HepG2 (cell line): Measurements from ENCODE around the gene S1PR3. TPM values are rescaled to one million over a fixed set of nuclear protein-coding genes. Genes with fewer than 3 reads are reported as not detected.

ENCODE experiments used
- ATAC-seq: fragments of 200-7000 bp; cut with Tn5 transposase; 3 replicates; pipeline ENCODE4 v1.9.1; 2020; ENCODE audit warnings: mild to moderate bottlenecking, moderate library complexity
- BruUV-seq: library from RNA; stranded (reverse); fragments of 400-500 nt; replicated peaks from 2 replicates; lab custom pipeline; 2021; lab: Mats Ljungman, UMichigan
- CTCF ChIA-PET: fragments of 300-600 bp; formaldehyde crosslinking; extraction: SDS; loops from one replicate; lab custom pipeline; 2021; ENCODE audit warnings: low total read pairs, inconsistent platforms, low intra/inter-chr PET ratio; lab: Yijun Ruan, JAX
- POLR2A ChIA-PET: fragments of 350-600 bp; sonication (Branson Sonifier 250); formaldehyde crosslinking; loops from one replicate; lab custom pipeline; 2020; ENCODE audit warnings: antibody characterized with exemption, inconsistent platforms; lab: Yijun Ruan, JAX
- DNase-seq: peaks from one replicate; pipeline ENCODE4 v3.0.0-alpha.2; 2015; ENCODE audit warnings: low spot score
- FAIRE-seq: peaks from 3 replicates; lab custom pipeline; 2011; peaks lifted over from hg19 to GRCh38; lab: Jason Lieb, UNC
- H2AFZ ChIP-seq: one replicate; pipeline ENCODE4 v1.6.1; 2011; ENCODE audit warnings: low read length, inconsistent platforms
- H3K27ac ChIP-seq: fragments of 300-600 bp; 3 replicates; pipeline ENCODE4 v1.8.0; 2011; ENCODE audit warnings: mixed run types, mild to moderate bottlenecking, mixed read lengths, low read length, inconsistent platforms; ENCODE audit not compliant: insufficient read depth; ENCODE audit errors: extremely low read length
- H3K27me3 ChIP-seq, 2 experiments: fragments of 200-600 bp in 1 of 2; 2 replicates in 1 of 2; 3 replicates in 1 of 2; pipeline versions ENCODE4 v1.6.0 to v1.8.0; 2011; ENCODE audit warnings: low read length in 2 of 2, mild to moderate bottlenecking in 2 of 2, moderate library complexity in 2 of 2, inconsistent platforms in 1 of 2; ENCODE audit not compliant: insufficient read depth in 2 of 2, control insufficient read depth in 1 of 2
- H3K36me3 ChIP-seq, 2 experiments: fragments of 200-600 bp in 1 of 2; replicated peaks in 1 of 2; 2 replicates in 1 of 2; 3 replicates in 1 of 2; pipeline versions ENCODE4 v1.5.1 to v1.8.0; 2011; ENCODE audit warnings: low read length in 2 of 2, inconsistent platforms in 1 of 2; ENCODE audit not compliant: insufficient read depth in 2 of 2, control insufficient read depth in 1 of 2
- H3K4me1 ChIP-seq: 2 replicates; pipeline ENCODE4 v1.5.1; 2012; ENCODE audit warnings: low read length, inconsistent platforms; ENCODE audit not compliant: insufficient read depth
- H3K4me2 ChIP-seq: 2 replicates; pipeline ENCODE4 v1.6.0; 2011; ENCODE audit warnings: low read depth, low read length, inconsistent platforms
- H3K4me3 ChIP-seq, 3 experiments: fragments of 200-600 bp in 1 of 3; sonication (generic), shearing (Covaris generic) in 1 of 3; replicated peaks in 1 of 3; 2 replicates each; pipeline ENCODE4 v1.5.1; 2011 to 2016; ENCODE audit warnings: low read length in 3 of 3, inconsistent platforms in 2 of 3, low read depth in 2 of 3, mild to moderate bottlenecking in 2 of 3, control low read depth in 1 of 3, mixed read lengths in 1 of 3; ENCODE audit not compliant: insufficient read depth in 1 of 3
- H3K79me2 ChIP-seq: one replicate; pipeline ENCODE4 v1.6.1; 2011; ENCODE audit warnings: low read length, inconsistent platforms; ENCODE audit not compliant: insufficient read depth
- H3K9ac ChIP-seq: 2 replicates; pipeline ENCODE4 v1.6.0; 2011; ENCODE audit warnings: mild to moderate bottlenecking, low read depth, low read length, inconsistent platforms; ENCODE audit not compliant: insufficient read depth
- H3K9me3 ChIP-seq: 2 replicates; pipeline ENCODE4 v1.5.1; 2012; ENCODE audit warnings: mild to moderate bottlenecking, low read length
- H4K20me1 ChIP-seq: 2 replicates; pipeline ENCODE4 v1.6.0; 2011; ENCODE audit warnings: inconsistent platforms, mild to moderate bottlenecking, low read length, moderate library complexity; ENCODE audit not compliant: insufficient read depth
- DMAP1 ChIP-seq: IDR thresholded peaks from 2 replicates; pipeline ENCODE4 v1.6.1; 2016
- GATAD1 ChIP-seq: IDR thresholded peaks from 2 replicates; pipeline ENCODE4 v1.6.1; 2016; ENCODE audit warnings: missing genetic modification reagents, missing compliant biosample characterization
- GZF1 ChIP-seq: sonication (generic); formaldehyde crosslinking; IDR thresholded peaks from 2 replicates; pipeline ENCODE4 v1.5.1; 2020; ENCODE audit warnings: mild to moderate bottlenecking, missing genetic modification reagents
- PATZ1 ChIP-seq: sonication (generic); formaldehyde crosslinking; IDR thresholded peaks from 2 replicates; pipeline ENCODE4 v1.4.0; 2020; ENCODE audit warnings: missing genetic modification reagents
- PHB2 ChIP-seq: fragments of 450-650 bp; IDR thresholded peaks from 2 replicates; pipeline ENCODE4 v1.6.1; 2018; ENCODE audit not compliant: partially characterized antibody
- SATB2 ChIP-seq: sonication (generic); formaldehyde crosslinking; IDR thresholded peaks from 2 replicates; pipeline ENCODE4 v1.5.0; 2020; ENCODE audit warnings: missing genetic modification reagents
- ZNF264 ChIP-seq: sonication (generic); formaldehyde crosslinking; IDR thresholded peaks from 2 replicates; pipeline ENCODE4 v1.4.0; 2020; ENCODE audit warnings: missing genetic modification reagents
- WGBS: methylation state at CpG from one replicate; pipeline ENCODE4 v1.1.6; 2017; ENCODE audit warnings: low lambda C conversion rate; 5-methylcytosine and 5-hydroxymethylcytosine counted together
- in situ Hi-C: cut with HindIII; loops from 2 replicates; pipeline ENCODE4 v1.10.0; 2017; ENCODE audit warnings: low pct_unique_long_range_greater_than_20kb; ENCODE audit not compliant: extremely low pct_ligation_motif_present
- intact Hi-C: fragments of 100-400 bp; cut with micrococcal nuclease; formaldehyde crosslinking; loops from one replicate; pipeline ENCODE4 v1.10.0; 2022; ENCODE audit not compliant: unreplicated experiment
- polyA plus RNA-seq, 8 experiments: library from polyadenylated mRNA; depleted of rRNA in 3 of 8; stranded (reverse) in 7 of 8; unstranded in 1 of 8; fragments of >200 nt; fragmentation: Illumina TruSeq in 4 of 8; extraction: Trizol in 4 of 8; gene quantifications; 2 replicates each; pipeline versions ENCODE4 v1.2.1 to v1.2.3, GENCODE V29; 2011 to 2016; ENCODE audit warnings: low read depth in 4 of 8, missing spikeins in 1 of 8, mixed read lengths in 1 of 8; ENCODE audit not compliant: insufficient read depth in 1 of 8
- total RNA-seq, 5 experiments: library from RNA; depleted of rRNA; stranded (reverse); fragments of >200 nt; fragmentation: Illumina TruSeq; extraction: Trizol; gene quantifications; 2 replicates each; pipeline ENCODE4 v1.2.3, GENCODE V29; 2016; ENCODE audit warnings: low read depth in 1 of 5
- TF ChIP-seq, protein P1 (sequence below): sonication (generic); formaldehyde crosslinking; IDR thresholded peaks from 2 replicates; pipeline ENCODE4 v1.5.0; 2020; ENCODE audit warnings: mild to moderate bottlenecking, missing genetic modification reagents, moderate library complexity

The S1PR3 gene
- total and polyA plus RNA-seq, 2 of the 13 experiments (the other 11 are each of a cell fraction or from before 2014, with no cell fraction given): 0.02 TPM; not detected in 1

GRCh38 chr9:88998911-88999310 is 7.6 kb downstream of the S1PR3 start:
- CTCF ChIA-PET: interaction anchor here (3.2 kb wide), 1 partner anchor 404 kb away, joined by 27 read pairs; no protein-coding TSS in a partner anchor
- 48% methylated on average over 6 of the region's 9 CpGs for WGBS
- Histone ChIP-seq H3K4me1 (no peaks in the 10 kb centered on the region), H3K27ac (no peak overlapping the region), H4K20me1 (no peaks in the 10 kb centered on the region), H3K9me3 (no peaks in the 10 kb centered on the region), H3K36me3 (no peaks in the 10 kb centered on the region), H2AFZ (no peak overlapping the region), H3K4me3 (no peak overlapping the region), H3K4me2 (no peak overlapping the region), H3K27me3 (peaks cover 0 to 4% of the 10 kb centered on the region in 2 experiments; a peak in 2 of 5 replicates), H3K9ac (no peak overlapping the region), H3K79me2 (no peaks in the 10 kb centered on the region)
- BruUV-seq: no TSS peak
- TF ChIP-seq PATZ1 (CRISPR knock-in tag): no peak
- TF ChIP-seq SATB2: no peak
- TF ChIP-seq GATAD1 (CRISPR knock-in tag): no peak
- TF ChIP-seq GZF1: no peak
- TF ChIP-seq DMAP1 (CRISPR knock-in tag): no peak
- TF ChIP-seq, protein P1, sequence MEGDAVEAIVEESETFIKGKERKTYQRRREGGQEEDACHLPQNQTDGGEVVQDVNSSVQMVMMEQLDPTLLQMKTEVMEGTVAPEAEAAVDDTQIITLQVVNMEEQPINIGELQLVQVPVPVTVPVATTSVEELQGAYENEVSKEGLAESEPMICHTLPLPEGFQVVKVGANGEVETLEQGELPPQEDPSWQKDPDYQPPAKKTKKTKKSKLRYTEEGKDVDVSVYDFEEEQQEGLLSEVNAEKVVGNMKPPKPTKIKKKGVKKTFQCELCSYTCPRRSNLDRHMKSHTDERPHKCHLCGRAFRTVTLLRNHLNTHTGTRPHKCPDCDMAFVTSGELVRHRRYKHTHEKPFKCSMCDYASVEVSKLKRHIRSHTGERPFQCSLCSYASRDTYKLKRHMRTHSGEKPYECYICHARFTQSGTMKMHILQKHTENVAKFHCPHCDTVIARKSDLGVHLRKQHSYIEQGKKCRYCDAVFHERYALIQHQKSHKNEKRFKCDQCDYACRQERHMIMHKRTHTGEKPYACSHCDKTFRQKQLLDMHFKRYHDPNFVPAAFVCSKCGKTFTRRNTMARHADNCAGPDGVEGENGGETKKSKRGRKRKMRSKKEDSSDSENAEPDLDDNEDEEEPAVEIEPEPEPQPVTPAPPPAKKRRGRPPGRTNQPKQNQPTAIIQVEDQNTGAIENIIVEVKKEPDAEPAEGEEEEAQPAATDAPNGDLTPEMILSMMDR: no peak
- TF ChIP-seq ZNF264 (CRISPR knock-in tag): no peak
- no peak for TF ChIP-seq PHB2
- FAIRE-seq (no peak), DNase-seq (no peak), ATAC-seq (no peak)
- intact Hi-C loops (no loop called here), in situ Hi-C loops (no loop called here)
- POLR2A ChIA-PET: no interaction called here
